ENCODE measurements around the gene GJD4.

The GJD4 gene

GRCh38 chr10:35657621-35658020 lies 52.5 kb downstream of the GJD4 start:
- DNase-seq (ENCODE audit: low spot score), result no peak
